ENCODE results near the gene LIPC.

DNA sequence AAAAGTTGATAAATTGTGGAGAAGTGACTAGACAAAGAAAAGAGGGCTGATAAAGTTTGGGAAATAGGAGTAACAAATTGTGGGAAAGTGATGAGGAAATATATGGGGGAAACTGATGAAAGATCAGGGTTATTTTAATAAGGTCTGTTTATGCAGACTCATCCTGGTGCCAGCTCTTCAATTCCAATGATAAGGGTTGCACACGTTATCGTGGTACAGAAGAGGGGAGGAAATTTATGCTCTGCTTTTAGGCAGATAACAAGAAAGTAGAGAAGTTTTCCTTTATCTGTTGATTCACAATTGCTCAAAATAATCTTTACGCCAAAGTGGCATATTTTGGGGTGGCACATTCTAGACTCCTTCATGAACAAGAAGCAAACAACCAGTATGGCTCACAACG, 32.1 kb upstream of the LIPC start:
- TF ChIP-seq, protein P1, sequence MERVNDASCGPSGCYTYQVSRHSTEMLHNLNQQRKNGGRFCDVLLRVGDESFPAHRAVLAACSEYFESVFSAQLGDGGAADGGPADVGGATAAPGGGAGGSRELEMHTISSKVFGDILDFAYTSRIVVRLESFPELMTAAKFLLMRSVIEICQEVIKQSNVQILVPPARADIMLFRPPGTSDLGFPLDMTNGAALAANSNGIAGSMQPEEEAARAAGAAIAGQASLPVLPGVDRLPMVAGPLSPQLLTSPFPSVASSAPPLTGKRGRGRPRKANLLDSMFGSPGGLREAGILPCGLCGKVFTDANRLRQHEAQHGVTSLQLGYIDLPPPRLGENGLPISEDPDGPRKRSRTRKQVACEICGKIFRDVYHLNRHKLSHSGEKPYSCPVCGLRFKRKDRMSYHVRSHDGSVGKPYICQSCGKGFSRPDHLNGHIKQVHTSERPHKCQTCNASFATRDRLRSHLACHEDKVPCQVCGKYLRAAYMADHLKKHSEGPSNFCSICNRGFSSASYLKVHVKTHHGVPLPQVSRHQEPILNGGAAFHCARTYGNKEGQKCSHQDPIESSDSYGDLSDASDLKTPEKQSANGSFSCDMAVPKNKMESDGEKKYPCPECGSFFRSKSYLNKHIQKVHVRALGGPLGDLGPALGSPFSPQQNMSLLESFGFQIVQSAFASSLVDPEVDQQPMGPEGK (CRISPR knock-in tag; IDR thresholded peaks at IDR 0.05; ENCODE audit: borderline replicate concordance), result no peak
- TF ChIP-seq, protein P2, sequence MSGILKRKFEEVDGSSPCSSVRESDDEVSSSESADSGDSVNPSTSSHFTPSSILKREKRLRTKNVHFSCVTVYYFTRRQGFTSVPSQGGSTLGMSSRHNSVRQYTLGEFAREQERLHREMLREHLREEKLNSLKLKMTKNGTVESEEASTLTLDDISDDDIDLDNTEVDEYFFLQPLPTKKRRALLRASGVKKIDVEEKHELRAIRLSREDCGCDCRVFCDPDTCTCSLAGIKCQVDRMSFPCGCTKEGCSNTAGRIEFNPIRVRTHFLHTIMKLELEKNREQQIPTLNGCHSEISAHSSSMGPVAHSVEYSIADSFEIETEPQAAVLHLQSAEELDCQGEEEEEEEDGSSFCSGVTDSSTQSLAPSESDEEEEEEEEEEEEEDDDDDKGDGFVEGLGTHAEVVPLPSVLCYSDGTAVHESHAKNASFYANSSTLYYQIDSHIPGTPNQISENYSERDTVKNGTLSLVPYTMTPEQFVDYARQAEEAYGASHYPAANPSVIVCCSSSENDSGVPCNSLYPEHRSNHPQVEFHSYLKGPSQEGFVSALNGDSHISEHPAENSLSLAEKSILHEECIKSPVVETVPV (CRISPR knock-in tag; IDR thresholded peaks at IDR 0.05), result no peak
- TF ChIP-seq TOX (CRISPR knock-in tag; IDR thresholded peaks at IDR 0.05; ENCODE audit: borderline replicate concordance), result no peak
- TF ChIP-seq, protein P3, sequence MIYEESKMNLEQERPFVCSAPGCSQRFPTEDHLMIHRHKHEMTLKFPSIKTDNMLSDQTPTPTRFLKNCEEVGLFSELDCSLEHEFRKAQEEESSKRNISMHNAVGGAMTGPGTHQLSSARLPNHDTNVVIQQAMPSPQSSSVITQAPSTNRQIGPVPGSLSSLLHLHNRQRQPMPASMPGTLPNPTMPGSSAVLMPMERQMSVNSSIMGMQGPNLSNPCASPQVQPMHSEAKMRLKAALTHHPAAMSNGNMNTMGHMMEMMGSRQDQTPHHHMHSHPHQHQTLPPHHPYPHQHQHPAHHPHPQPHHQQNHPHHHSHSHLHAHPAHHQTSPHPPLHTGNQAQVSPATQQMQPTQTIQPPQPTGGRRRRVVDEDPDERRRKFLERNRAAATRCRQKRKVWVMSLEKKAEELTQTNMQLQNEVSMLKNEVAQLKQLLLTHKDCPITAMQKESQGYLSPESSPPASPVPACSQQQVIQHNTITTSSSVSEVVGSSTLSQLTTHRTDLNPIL (CRISPR knock-in tag; IDR thresholded peaks at IDR 0.05; ENCODE audit: low read depth), result no peak
- TF ChIP-seq ZC3H10 (CRISPR knock-in tag; IDR thresholded peaks at IDR 0.05), result no peak

Measured in SK-N-SH treated with all-trans-retinoic acid at 6 μM for 48 hours (cell line).